GM04503 (cell line): ENCODE data around the gene EAF2.
A peak's percentile ranks its signal among the peaks of the same experiment; 100 is the strongest.
"Not testable (repeated sequence)": the region's sequence is repeated elsewhere in the genome, so short reads cannot be mapped to it uniquely, and the experiment has no call there.

Experiments
- DNase-seq: peaks from one replicate; pipeline ENCODE4 v3.0.0-alpha.2; 2012; ENCODE audit warnings: low read depth

EAF2 gene

DNA sequence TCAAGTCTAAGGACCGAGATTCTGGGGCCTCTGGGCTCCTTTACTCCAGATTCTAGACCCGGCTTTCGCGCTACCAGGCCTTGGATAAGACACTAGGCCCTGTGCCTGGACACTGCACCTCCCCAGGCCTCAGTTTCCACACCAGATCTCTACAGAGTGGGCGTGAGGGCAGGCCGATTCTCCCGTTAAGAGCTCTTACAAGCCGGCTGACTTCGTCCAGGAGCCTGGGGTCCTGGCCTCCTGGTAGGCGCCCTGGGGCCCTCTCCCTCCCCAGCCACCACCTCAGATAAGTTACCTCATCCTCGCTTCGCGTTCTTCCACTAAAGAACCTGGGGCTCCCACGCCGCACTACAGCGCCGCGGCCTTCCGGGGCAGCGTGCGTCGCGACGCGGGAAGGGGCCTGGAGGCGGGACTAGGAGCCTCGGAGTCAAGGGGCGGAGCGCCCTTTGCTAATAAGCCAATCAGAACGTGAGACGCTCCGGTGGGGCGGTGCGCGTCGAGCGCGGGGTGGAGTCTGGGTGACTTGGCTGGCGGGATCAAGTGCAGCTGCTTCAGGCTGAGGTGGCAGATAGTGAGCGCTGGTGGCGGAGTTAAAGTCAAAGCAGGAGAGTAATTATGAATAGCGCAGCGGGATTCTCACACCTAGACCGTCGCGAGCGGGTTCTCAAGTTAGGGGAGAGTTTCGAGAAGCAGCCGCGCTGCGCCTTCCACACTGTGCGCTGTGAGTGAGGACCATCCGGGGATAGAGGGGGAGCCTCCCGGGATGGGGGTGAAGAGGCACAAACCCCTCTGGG is at the start of gene EAF2, which contains the start of gene IQCB1:
EAF2 (plus strand) TSS at position 539 of the 794 bp plus-strand sequence; CDS start at position 616, 77 bp downstream.
IQCB1 (minus strand) TSS at position 390 of the 794 bp plus-strand sequence. CDS start 6,100 bp downstream, outside the sequence.
- peak; percentile 70 for DNase-seq

DNA sequence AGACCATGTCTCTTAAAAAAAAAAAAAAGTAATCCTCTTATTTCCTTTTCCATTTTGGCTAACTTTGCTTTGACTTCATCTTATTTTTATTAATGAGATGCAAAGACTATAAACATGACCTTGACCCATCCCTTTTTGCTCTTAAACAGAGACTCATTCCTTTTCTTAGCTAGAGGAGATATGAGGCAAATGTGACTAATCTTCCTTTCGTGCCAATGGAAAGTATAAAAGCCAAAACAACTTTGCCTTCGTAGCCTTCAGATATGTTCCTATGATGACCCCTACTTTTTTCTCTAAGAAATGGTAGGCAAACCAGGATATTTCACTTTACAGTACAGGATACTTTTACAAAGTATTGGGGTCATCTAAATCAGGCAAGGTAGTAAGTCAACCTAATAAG is 48.5 kb upstream of the EAF2 start:
- DNase-seq: no peak

DNA sequence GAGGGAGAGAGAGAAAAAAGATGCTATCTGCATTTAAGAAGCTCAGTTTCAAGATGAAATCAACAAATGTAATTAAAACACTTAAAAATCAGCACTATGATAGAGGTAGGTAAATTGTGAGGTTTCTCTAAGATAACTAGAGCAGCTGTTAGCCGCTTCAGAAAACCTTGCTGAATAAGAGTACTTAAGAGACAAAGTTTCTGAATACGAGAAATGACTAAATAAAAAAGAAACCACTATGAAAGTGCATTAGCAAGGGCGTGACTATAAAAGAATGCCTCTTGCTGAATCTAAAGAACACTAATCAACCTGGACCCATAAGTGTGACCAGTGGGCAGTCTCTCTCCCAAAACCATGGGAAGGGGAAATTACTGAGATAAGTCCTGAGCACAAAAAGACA is 41.9 kb upstream of the EAF2 start:
- DNase-seq: no peak

DNA sequence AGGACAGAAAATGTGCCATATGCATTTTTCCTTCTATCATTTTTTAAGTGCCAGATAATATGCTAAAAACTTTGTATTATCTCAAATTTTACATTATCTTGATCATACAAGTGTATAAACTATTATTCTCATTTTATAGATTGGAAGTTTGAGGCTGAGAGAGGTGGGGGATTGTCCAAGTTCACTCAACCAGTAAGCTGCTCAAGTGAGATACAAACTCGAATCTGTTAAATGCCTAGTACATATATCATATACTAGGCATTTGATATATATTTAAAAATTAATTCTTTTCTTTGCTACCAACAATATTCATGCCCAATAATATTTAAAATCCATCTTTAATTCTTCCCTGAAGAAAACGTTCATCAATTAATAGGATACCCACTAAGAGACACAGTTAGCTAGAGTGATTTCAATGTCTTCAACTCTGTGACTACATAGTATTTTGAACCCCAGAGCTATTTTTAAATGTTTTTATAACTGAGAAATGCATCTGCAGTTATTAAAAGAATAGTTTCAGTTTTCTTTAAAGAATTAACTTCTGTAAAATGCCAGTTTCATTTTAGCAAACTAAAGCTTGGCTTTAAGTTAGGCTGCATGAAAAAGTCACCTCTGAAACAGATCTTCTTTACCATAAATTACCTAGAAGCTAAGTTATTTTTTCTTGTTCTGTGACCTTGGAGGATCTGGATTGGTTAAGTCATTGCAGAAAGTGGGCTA is 40.6 kb upstream of the EAF2 start:
- DNase-seq: no peak

DNA sequence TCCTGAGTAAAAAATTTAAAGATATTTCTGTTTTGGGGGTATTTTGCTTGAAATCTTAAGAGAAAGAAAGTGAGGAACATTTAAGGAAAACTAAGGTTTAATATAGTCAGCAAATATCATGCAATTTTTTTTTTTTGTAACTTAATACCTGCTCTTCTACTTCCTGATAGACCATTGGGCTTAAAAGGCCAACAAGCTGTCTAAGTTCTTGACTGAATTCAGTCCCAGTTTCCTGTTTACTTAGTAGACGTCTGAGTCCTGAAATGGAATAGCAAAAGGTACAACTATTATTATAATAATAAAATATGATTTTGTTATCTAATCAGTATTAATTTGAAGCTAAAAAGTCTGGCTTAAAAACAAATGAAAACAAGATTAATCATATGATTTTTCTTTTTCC is 38.0 kb upstream of the EAF2 start:
- DNase-seq: no peak

DNA sequence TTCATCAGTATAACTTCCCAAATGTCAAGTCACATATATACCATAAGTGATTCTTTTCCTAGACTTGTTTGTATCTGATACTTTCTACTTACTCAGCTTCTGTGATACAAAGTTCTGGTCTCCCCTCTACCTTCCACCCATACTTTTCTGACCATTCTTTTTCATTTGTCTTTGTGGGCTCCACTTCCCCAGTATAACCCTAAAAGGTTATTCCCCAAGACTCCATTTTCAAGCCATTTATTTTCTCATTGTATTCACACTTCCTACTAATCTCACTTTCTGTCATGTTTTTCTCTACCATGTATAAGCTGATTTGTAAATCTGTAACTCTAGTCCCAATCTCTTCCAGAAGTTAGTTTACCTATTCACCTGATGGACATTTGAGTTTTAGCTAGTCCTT is 34.1 kb upstream of the EAF2 start:
- DNase-seq: no peak

DNA sequence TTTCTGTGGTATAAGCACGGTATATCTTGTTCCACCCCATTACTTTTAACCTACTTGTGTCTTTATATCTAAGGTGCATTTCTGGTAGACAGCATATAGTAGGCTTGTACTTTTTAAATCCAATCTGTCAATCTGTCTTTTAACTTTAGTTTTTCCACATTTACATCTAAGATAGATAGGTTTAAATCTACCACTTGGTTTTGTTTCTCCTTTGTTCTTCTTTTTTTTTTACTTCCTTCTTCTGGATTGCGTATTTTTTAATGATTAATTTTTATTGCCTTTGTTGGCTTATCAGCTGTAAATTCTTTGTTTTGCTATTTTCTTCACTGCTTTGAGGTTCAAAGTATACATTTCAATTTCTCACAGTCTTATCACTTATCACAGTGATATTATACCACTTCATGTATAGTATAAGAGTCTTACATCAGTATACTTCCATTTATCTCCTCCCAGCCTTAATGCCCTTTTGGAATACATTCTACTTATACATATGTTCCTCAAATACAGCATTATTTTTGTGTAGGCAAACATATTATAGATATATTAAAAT is 31.2 kb upstream of the EAF2 start:
- no peak for DNase-seq

DNA sequence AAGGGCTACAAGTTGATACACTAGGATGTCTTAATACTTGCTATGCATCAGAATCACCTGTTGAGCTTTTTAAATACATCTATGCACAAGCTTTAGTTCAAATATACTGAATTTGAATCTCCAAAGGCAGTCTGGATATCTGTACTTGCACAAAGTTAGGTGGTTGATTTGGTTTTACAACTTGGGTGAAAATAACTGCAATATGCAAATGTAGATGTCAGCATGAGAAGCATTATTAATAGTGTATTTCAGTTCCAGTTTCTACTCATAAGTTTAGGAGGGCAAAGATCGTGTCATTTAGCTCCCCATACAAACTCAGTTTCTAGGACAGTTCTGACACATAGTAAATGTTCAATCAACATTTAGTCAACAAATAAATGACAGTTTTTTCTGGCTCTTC is 25.8 kb upstream of the EAF2 start:
- no peak for DNase-seq

DNA sequence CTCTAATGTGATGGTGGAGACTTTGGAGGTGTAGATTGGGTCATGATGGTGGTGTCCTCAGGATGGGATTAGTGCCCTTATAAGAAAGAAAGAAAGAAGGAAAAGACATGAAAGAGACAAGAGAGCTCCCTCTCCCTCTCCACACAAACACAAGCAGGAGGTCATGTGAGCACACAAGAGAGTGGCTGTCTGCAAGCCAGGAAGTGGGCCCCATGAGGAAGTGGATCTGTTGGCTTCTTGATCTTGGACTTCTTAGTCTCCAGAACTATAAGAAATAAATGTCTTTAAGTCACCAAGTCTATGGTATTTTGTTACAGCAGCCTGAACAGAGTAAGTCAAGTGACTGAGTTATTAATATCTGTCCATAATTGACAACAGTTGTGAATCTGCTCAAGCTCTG is 17.3 kb upstream of the EAF2 start:
- DNase-seq: no peak

DNA sequence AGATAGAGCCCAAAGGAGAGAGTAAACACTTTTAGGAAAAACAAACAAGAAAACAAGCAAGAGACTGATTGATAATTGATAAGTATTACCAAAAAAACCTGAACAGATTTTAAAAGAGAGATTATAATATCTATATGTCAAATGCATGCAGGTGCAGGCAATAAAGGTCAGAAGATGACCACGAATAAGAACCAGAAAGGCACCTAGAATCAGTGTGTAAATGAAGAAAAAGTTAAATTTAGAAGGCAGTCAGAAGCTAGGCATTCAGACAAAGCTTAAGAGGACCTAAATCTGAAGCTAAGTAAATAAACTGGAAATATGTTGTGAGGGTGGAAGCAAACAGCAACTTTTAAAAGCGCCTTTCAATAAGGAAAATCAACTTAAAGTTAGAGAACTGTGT is 16.4 kb upstream of the EAF2 start:
- no peak for DNase-seq

DNA sequence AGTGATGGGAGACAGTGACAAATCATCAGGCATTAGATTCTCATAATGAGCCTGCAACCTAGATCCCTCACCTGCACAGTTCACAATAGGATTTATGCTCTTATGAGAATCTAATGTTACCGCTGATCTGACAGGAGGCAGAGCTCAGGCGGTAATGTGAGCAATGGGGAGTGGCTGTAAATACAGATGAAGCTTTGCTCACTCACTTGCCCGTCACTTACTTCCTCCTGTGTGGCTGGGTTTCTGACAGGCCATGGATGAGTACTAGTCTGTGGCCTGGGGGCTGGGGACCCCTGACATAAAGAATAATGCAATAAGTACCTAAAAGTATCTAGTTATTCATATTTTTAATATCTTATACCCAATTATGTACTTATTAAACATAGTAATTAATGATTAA is 15.8 kb upstream of the EAF2 start:
- no peak for DNase-seq

DNA sequence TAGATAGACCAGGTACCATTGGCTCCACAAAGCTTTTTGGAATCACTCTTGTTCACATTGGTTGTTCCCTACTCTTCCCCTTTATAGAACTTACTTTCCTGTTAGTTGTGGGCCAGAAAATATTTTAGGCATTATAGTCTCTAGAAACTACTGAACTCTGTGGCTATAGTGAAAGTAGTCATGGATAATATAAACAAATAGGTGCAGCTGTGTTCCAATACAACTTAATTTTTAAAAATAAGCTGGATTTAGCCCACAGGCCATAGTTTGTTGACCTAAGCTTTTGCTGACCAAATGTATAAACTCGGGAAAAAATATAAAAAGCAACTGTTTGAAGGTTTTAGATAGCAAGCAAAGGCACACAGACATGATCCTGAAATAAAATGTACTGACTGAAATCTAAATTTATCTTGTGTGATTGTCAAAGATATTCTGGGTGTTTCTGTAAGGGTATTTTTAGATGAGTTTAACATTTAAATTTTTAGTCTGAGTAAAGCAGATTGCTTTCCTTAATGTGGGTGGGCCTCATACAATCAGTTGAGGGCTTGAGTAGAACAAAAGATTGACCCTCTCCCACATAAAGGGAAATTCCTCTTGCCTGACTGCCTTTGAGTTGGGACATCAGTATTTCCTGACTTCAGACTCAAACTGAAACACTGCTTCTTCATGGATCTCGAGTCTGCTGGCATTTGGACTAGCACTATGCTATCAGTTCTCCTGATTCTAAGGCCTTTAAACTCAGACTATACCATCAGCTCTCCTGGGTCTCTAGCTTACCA is 13.4 kb upstream of the EAF2 start:
- DNase-seq: no peak

DNA sequence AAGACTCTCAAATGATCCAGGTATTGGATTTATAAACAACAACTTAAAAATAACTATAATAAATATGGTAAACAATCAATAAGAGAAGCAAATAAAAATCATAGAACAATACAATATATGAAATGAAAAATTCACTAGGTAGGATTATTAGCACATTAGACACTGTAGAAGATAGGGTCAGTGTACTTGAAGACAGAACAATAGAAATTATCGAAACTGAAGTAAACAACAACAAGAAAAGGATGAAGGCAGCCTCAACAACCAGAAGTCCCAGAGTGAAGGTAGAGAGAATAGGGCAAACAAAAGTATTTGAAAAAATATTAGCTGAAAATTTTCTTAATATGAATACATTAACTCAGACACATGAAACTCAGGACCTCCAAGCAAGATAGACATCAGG is 12.0 kb upstream of the EAF2 start:
- no peak for DNase-seq

DNA sequence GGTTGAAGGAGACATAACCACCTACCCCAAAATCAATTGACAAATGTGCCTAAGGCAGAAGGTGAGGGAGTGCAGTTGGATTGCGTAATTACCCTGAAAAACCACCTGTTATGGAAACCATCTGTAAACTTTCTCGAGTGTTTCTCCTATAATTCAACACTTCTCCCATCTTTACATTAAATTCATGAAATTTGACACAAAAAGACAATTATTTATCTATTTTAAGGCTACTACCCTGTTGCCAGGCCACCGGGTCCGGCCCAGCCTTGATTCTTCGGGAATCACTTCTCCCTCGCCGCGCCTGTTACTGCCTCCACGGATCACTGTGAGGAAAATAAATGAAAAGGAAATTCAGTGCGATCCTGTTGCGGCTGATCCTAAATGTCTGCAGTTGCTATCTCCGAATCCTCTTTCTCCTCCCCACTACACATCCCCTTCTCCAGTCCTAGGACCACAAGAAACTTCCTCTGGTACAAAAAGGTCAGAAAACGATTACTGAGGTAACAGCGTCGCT is 795 bp upstream of the EAF2 start:
- peak; percentile 9 for DNase-seq

DNA sequence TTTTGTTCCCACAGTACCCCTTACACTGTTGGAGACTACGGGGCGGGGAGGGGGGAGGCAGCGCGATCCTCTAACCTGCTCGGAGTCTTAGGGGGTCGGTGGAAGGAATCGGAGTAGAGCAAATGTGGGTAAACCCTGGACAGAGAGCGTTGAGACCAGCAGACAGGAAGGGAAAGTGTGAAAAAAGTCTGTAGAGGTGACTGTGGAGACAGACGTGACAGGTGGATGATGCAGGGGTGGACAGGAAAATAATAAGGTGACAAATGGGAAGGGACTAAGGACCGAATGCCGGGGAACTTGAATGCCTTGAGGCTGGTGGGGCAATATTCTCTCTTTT is 424 bp downstream of the EAF2 start:
- DNase-seq: no peak

DNA sequence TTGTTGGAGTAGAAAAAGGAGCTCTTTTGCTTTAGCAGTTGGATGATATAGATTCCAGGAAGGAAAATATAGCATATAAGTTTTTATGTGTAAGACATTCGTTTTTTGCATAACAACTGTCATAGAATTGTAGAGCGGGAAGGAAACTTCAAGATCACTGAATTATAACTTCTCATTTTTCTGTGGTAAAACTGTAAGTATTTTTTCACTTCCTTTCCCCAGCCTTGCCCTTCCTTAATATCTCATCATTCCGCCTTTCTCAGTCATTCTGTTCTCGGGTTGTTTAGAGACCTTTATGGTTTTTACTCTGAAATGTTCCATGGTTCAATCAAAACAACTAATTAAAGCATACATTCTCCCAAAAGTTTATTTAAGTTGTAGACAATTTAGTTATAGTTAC is 1.1 kb downstream of the EAF2 start:
- no peak for DNase-seq

DNA sequence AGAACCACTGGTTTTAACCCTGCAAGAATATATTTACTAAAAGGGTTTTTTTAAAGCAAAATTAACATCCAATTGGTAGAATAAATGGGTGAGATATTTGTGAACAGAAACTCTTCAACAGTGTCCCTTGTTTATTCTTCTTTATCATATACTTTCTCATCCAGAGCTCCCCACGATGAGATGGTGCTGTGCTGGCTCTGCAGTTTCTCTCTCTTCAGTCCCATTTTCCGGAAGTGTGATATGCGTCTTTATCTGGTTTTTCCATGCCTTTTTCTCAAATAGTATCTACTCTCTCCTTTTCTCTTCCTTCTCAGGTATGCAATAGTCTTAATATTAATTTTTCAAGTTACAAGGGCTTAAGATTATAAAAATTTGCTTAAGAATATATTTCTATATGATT is 1.5 kb downstream of the EAF2 start:
- DNase-seq: no peak

DNA sequence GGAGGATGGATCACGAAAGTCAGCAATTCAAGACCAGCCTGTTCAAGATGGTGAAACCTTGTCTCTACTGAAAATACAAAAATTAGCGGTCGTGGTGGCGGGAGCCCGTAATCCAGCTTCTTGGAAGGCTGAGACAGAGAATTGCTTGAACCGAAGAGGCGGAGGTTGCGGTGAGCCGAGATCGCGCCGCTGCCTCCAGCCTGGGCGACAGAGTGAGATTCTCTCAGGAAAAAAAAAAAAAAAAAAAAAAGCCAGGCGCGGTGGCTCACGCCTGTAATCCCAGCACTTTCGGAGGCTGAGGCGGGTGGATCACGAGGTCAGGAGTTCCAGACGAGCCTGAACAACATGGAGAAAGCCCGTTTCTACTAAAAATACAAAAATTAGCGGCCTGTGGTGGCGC is 5.0 kb downstream of the EAF2 start:
- DNase-seq: no peak

DNA sequence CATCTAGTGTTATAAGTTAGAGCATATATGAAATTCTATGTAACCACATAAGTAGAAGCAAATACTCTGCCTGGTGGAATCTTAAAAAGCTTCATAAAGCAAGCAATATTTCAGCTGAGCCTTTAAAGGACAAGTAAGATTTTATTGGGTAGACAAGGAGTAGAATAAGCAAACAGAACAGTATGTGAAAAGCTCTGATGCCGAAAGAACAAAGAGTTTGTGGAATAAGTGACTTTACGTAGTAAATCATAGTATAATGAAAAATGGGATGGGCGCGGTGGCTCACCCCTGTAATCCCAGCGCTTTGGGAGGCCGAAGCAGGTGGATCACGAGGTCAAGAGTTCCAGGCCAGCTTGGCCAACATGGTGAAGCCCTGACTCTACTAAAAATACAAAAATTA is 9.9 kb downstream of the EAF2 start:
- no peak for DNase-seq

DNA sequence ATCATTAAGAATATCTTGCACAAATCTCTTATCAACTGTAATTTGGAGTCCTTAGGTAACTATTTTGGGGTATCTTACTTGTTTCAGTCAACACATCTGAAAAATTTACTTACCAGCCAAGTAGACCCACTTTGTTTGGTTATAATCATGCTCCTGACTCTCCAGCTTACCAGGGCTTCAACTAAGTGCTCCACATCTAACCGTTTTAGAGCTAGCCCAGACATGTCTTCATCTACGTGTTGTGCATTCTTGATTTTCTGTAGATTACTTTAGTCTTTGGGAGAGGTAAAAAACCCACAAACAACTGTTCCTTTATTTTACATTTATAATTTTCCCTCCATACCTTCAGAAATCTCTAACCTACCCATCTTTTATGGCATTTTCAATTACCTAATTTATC is 17.2 kb downstream of the EAF2 start:
- no peak for DNase-seq

DNA sequence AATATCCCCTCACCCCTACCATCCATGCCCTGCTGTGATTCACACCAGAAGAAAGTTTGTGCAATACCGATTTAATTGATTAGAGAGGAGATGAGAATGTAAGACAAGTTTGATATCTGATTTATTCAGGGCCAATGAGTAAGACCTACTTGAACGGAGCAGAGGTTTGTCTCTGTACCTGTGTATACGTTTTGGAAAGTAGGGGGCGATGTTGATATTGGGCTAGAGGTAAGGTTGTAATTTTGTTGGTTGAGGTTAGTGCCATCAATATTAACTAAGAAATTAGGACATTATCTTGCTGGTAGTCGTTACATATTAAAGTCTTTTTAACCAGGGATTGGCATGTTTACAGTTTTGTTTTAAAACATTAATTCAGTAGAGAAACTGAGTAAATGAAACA is 20.5 kb downstream of the EAF2 start:
- no peak for DNase-seq

DNA sequence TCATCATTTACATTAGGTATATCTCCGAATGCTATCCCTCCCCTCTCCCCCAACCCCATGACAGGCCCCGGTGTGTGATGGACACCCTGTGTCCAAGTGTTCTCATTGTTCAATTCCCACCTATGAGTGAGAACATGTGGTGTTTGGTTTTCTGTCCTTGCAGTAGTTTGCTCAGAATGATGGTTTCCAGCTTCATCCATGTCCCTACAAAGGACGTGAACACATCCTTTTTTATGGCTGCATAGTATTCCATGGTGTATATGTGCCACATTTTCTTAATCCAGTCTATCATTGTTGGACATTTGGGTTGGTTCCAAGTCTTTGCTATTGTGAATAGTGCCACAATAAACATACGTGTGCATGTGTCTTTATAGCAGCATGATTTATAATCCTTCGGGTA is 22.8 kb downstream of the EAF2 start:
- not testable (repeated sequence) for DNase-seq
